ENCODE data around the gene HACD2.

The HACD2 gene

GRCh38 chr3:123453675-123454074, 131.2 kb downstream of the HACD2 start:
- no peak for DNase-seq (ENCODE audit: extremely low read depth, low read depth)
- no peak for TF ChIP-seq CTCF (IDR thresholded peaks at IDR 0.05; ENCODE audit: low read depth, low read length)

- DNase-seq (ENCODE audit: extremely low read depth, low read depth) = no peak
- TF ChIP-seq CTCF (IDR thresholded peaks at IDR 0.05; ENCODE audit: low read depth, low read length) = no peak
Measured at GRCh38 chr3:123451186-123451585, 133.7 kb downstream of the HACD2 start.

- no peak for TF ChIP-seq CTCF (IDR thresholded peaks at IDR 0.05; ENCODE audit: low read depth, low read length)
- DNase-seq (ENCODE audit: extremely low read depth, low read depth) = no peak
Measured at GRCh38 chr3:123449997-123450604, 134.8 kb downstream of the HACD2 start.

- DNase-seq (ENCODE audit: extremely low read depth, low read depth) = no peak
Measured at GRCh38 chr3:123449102-123449996, 135.5 kb downstream of the HACD2 start.

GRCh38 chr3:123448536-123449101, 136.2 kb downstream of the HACD2 start, which contains the start of gene ADCY5:
Gene ADCY5, minus strand, starts transcription at chr3:123449090. Its CDS starts 545 bp downstream, at chr3:123448545.
- TF ChIP-seq CTCF (IDR thresholded peaks at IDR 0.05; ENCODE audit: low read depth, low read length) = no peak
- DNase-seq (ENCODE audit: extremely low read depth, low read depth) = no peak

More at GRCh38 chr3:123449102-123449996, 135.5 kb downstream of the HACD2 start:
- TF ChIP-seq CTCF (IDR thresholded peaks at IDR 0.05; ENCODE audit: low read depth, low read length) = no peak

GRCh38 chr3:123447749-123448517, 136.9 kb downstream of the HACD2 start:
- DNase-seq (ENCODE audit: extremely low read depth, low read depth) = no peak
- TF ChIP-seq CTCF (IDR thresholded peaks at IDR 0.05; ENCODE audit: low read depth, low read length) = no peak

Measured in AG09319 (cell line).